ENCODE measurements around the gene ABCA9. TPM values are rescaled to one million over a fixed set of nuclear protein-coding genes. Genes with fewer than 3 reads are reported as not detected.

Gene ABCA9
- total and polyA plus RNA-seq, 9 of the 15 experiments (the other 6 are each of a cell fraction or from before 2014, with no cell fraction given): 0.04 TPM; not detected in 8

DNA sequence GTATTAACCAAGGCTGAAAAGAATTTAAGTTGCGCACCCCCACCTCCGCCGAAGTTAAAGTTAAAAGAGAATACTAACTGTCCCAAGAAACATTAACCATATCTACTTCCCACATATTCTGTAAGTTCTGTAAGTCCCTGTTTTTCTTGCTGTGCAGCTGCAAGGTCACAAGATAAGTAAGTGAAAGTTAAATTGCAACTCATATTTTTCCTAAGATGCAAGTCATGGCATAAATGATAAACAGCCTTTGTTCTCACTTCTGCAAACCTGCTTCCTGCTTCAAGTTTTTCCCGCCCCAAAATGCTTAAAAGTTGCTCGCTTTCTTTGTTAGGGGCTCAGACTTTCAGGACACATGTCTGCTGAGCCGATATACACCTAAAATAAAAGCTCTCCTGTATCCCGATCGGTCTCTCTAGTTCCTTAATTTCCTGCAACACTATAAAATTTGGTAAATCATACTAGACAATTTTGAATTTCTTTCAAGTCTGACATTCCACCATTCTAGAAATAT is 32.6 kb upstream of the ABCA9 start (continued):
- TF ChIP-seq, protein P1, sequence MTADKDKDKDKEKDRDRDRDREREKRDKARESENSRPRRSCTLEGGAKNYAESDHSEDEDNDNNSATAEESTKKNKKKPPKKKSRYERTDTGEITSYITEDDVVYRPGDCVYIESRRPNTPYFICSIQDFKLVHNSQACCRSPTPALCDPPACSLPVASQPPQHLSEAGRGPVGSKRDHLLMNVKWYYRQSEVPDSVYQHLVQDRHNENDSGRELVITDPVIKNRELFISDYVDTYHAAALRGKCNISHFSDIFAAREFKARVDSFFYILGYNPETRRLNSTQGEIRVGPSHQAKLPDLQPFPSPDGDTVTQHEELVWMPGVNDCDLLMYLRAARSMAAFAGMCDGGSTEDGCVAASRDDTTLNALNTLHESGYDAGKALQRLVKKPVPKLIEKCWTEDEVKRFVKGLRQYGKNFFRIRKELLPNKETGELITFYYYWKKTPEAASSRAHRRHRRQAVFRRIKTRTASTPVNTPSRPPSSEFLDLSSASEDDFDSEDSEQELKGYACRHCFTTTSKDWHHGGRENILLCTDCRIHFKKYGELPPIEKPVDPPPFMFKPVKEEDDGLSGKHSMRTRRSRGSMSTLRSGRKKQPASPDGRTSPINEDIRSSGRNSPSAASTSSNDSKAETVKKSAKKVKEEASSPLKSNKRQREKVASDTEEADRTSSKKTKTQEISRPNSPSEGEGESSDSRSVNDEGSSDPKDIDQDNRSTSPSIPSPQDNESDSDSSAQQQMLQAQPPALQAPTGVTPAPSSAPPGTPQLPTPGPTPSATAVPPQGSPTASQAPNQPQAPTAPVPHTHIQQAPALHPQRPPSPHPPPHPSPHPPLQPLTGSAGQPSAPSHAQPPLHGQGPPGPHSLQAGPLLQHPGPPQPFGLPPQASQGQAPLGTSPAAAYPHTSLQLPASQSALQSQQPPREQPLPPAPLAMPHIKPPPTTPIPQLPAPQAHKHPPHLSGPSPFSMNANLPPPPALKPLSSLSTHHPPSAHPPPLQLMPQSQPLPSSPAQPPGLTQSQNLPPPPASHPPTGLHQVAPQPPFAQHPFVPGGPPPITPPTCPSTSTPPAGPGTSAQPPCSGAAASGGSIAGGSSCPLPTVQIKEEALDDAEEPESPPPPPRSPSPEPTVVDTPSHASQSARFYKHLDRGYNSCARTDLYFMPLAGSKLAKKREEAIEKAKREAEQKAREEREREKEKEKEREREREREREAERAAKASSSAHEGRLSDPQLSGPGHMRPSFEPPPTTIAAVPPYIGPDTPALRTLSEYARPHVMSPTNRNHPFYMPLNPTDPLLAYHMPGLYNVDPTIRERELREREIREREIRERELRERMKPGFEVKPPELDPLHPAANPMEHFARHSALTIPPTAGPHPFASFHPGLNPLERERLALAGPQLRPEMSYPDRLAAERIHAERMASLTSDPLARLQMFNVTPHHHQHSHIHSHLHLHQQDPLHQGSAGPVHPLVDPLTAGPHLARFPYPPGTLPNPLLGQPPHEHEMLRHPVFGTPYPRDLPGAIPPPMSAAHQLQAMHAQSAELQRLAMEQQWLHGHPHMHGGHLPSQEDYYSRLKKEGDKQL (CRISPR knock-in tag; IDR thresholded peaks at IDR 0.05; ENCODE audit: borderline replicate concordance): no peak
- TF ChIP-seq NFIX (CRISPR knock-in tag; IDR thresholded peaks at IDR 0.05; ENCODE audit: low read depth): no peak
- no peak for TF ChIP-seq PHTF2 (CRISPR knock-in tag; IDR thresholded peaks at IDR 0.05)
- TF ChIP-seq NFATC3 (IDR thresholded peaks at IDR 0.05): 0 out of 2 replicates have a peak, but pooled peaks have one; percentile 25
- TF ChIP-seq, protein P2, sequence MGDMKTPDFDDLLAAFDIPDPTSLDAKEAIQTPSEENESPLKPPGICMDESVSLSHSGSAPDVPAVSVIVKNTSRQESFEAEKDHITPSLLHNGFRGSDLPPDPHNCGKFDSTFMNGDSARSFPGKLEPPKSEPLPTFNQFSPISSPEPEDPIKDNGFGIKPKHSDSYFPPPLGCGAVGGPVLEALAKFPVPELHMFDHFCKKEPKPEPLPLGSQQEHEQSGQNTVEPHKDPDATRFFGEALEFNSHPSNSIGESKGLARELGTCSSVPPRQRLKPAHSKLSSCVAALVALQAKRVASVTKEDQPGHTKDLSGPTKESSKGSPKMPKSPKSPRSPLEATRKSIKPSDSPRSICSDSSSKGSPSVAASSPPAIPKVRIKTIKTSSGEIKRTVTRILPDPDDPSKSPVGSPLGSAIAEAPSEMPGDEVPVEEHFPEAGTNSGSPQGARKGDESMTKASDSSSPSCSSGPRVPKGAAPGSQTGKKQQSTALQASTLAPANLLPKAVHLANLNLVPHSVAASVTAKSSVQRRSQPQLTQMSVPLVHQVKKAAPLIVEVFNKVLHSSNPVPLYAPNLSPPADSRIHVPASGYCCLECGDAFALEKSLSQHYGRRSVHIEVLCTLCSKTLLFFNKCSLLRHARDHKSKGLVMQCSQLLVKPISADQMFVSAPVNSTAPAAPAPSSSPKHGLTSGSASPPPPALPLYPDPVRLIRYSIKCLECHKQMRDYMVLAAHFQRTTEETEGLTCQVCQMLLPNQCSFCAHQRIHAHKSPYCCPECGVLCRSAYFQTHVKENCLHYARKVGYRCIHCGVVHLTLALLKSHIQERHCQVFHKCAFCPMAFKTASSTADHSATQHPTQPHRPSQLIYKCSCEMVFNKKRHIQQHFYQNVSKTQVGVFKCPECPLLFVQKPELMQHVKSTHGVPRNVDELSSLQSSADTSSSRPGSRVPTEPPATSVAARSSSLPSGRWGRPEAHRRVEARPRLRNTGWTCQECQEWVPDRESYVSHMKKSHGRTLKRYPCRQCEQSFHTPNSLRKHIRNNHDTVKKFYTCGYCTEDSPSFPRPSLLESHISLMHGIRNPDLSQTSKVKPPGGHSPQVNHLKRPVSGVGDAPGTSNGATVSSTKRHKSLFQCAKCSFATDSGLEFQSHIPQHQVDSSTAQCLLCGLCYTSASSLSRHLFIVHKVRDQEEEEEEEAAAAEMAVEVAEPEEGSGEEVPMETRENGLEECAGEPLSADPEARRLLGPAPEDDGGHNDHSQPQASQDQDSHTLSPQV (IDR thresholded peaks at IDR 0.05): peak; percentile 97
- no peak for TF ChIP-seq ZNF143 (CRISPR knock-in tag; IDR thresholded peaks at IDR 0.05)
- TF ChIP-seq, protein P3, sequence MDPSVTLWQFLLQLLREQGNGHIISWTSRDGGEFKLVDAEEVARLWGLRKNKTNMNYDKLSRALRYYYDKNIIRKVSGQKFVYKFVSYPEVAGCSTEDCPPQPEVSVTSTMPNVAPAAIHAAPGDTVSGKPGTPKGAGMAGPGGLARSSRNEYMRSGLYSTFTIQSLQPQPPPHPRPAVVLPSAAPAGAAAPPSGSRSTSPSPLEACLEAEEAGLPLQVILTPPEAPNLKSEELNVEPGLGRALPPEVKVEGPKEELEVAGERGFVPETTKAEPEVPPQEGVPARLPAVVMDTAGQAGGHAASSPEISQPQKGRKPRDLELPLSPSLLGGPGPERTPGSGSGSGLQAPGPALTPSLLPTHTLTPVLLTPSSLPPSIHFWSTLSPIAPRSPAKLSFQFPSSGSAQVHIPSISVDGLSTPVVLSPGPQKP (CRISPR knock-in tag; IDR thresholded peaks at IDR 0.05): no peak
- TF ChIP-seq, protein P4, sequence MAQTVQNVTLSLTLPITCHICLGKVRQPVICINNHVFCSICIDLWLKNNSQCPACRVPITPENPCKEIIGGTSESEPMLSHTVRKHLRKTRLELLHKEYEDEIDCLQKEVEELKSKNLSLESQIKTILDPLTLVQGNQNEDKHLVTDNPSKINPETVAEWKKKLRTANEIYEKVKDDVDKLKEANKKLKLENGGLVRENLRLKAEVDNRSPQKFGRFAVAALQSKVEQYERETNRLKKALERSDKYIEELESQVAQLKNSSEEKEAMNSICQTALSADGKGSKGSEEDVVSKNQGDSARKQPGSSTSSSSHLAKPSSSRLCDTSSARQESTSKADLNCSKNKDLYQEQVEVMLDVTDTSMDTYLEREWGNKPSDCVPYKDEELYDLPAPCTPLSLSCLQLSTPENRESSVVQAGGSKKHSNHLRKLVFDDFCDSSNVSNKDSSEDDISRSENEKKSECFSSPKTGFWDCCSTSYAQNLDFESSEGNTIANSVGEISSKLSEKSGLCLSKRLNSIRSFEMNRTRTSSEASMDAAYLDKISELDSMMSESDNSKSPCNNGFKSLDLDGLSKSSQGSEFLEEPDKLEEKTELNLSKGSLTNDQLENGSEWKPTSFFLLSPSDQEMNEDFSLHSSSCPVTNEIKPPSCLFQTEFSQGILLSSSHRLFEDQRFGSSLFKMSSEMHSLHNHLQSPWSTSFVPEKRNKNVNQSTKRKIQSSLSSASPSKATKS (CRISPR knock-in tag; IDR thresholded peaks at IDR 0.05): no peak
- TF ChIP-seq ZNF146 (CRISPR knock-in tag; IDR thresholded peaks at IDR 0.05; ENCODE audit: unreplicated experiment): no peak
- TF ChIP-seq, protein P5, sequence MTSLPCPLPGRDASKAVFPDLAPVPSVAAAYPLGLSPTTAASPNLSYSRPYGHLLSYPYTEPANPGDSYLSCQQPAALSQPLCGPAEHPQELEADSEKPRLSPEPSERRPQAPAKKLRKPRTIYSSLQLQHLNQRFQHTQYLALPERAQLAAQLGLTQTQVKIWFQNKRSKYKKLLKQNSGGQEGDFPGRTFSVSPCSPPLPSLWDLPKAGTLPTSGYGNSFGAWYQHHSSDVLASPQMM (CRISPR knock-in tag; IDR thresholded peaks at IDR 0.05): no peak
- no peak for TF ChIP-seq ZKSCAN1 (IDR thresholded peaks at IDR 0.05; ENCODE audit: low read depth, low read length)
- no peak for TF ChIP-seq SAP30 (IDR thresholded peaks at IDR 0.05; ENCODE audit: borderline replicate concordance, insufficient read depth, low read depth, low read length, poor library complexity, severe bottlenecking)
- TF ChIP-seq ZFP36 (IDR thresholded peaks at IDR 0.05; ENCODE audit: low read depth, low read length, partially characterized antibody): no peak
- no peak for TF ChIP-seq CHD1 (IDR thresholded peaks at IDR 0.05; ENCODE audit: low read length)
